CD14-positive monocyte (primary cell): ENCODE results near the gene SLC66A2. TPM values are rescaled to one million over a fixed set of nuclear protein-coding genes. Genes with fewer than 3 reads are reported as not detected.

ENCODE experiments used
- DNase-seq, 3 donors: peaks; one replicate each; pipeline ENCODE4 v3.0.0-alpha.2; 2011 to 2022
- H2AFZ ChIP-seq: 2 replicates; pipeline ENCODE4 v1.6.0; 2012; ENCODE audit warnings: mild to moderate bottlenecking, low read depth, low read length, inconsistent platforms; ENCODE audit not compliant: insufficient read depth, poor library complexity, severe bottlenecking
- H3K27ac ChIP-seq, 2 donors: 1 replicate in 1 of 2; 2 replicates in 1 of 2; pipeline ENCODE4 v1.5.1; 2012 to 2013; ENCODE audit warnings: low read length in 2 of 2, control low read depth in 1 of 2, inconsistent platforms in 1 of 2, low read depth in 1 of 2, mild to moderate bottlenecking in 1 of 2
- H3K27me3 ChIP-seq, 2 donors: one replicate each; pipeline versions ENCODE4 v1.6.0 to v1.6.1; 2011 to 2013; ENCODE audit warnings: low read length in 2 of 2; ENCODE audit not compliant: control insufficient read depth in 2 of 2, insufficient read depth in 2 of 2
- H3K36me3 ChIP-seq, 2 donors: replicated peaks in 1 of 2; 1 replicate in 1 of 2; 2 replicates in 1 of 2; pipeline versions ENCODE4 v1.5.1 to v1.6.1; 2012 to 2013; ENCODE audit warnings: low read length in 2 of 2, control low read depth in 1 of 2, inconsistent platforms in 1 of 2, mild to moderate bottlenecking in 1 of 2; ENCODE audit not compliant: insufficient read depth in 2 of 2, control insufficient read depth in 1 of 2
- H3K4me1 ChIP-seq, 2 donors: 1 replicate in 1 of 2; 2 replicates in 1 of 2; pipeline versions ENCODE4 v1.5.1 to v1.6.1; 2012 to 2013; ENCODE audit warnings: low read length in 2 of 2, control low read depth in 1 of 2, inconsistent platforms in 1 of 2, mild to moderate bottlenecking in 1 of 2, moderate library complexity in 1 of 2; ENCODE audit not compliant: insufficient read depth in 2 of 2, control insufficient read depth in 1 of 2
- H3K4me2 ChIP-seq: replicated peaks from 2 replicates; pipeline ENCODE3; 2012; ENCODE audit warnings: low read length, moderate library complexity, mild to moderate bottlenecking; ENCODE audit not compliant: poor library complexity, severe bottlenecking; ENCODE audit errors: extremely low read depth
- H3K4me3 ChIP-seq, 3 experiments: fragments of 200-600 bp in 1 of 3; sonication (generic) in 1 of 3; replicated peaks in 1 of 3; 1 replicate in 2 of 3; 2 replicates in 1 of 3; pipeline ENCODE4 v1.5.1; 2011 to 2013; ENCODE audit warnings: low read length in 3 of 3, mild to moderate bottlenecking in 3 of 3, control low read depth in 2 of 3, low read depth in 2 of 3, inconsistent platforms in 1 of 3, moderate library complexity in 1 of 3
- H3K79me2 ChIP-seq: 2 replicates; pipeline ENCODE4 v1.6.0; 2012; ENCODE audit warnings: mild to moderate bottlenecking, control low read depth, inconsistent platforms, low read length, moderate library complexity; ENCODE audit not compliant: insufficient read depth
- H3K9ac ChIP-seq: 2 replicates; pipeline ENCODE4 v1.6.0; 2017; ENCODE audit warnings: low read length, mild to moderate bottlenecking; ENCODE audit not compliant: insufficient read depth, poor library complexity, severe bottlenecking
- H3K9me3 ChIP-seq, 2 donors: replicated peaks in 1 of 2; 1 replicate in 1 of 2; 2 replicates in 1 of 2; pipeline versions ENCODE4 v1.5.1 to v1.6.1; 2012 to 2013; ENCODE audit warnings: low read length in 2 of 2, control low read depth in 1 of 2; ENCODE audit not compliant: control insufficient read depth in 1 of 2, insufficient read depth in 1 of 2
- H4K20me1 ChIP-seq: 2 replicates; pipeline ENCODE4 v1.6.0; 2012; ENCODE audit warnings: mild to moderate bottlenecking, low read length, control low read depth, moderate library complexity; ENCODE audit not compliant: insufficient read depth
- H3K27ac Mint-ChIP-seq, 7 donors: one replicate each; pipeline ENCODE4 v1.8.0; 2020; ENCODE audit warnings: mild to moderate bottlenecking in 7 of 7, mixed read lengths in 7 of 7, moderate library complexity in 6 of 7, inconsistent platforms in 2 of 7
- H3K27me3 Mint-ChIP-seq, 3 donors: one replicate each; pipeline ENCODE4 v1.8.0; 2021 to 2022; ENCODE audit warnings: low read depth in 3 of 3, mild to moderate bottlenecking in 3 of 3, mixed read lengths in 3 of 3, moderate library complexity in 3 of 3, inconsistent platforms in 1 of 3
- H3K36me3 Mint-ChIP-seq, 2 donors: one replicate each; pipeline ENCODE4 v1.8.0; 2020; ENCODE audit warnings: mixed read lengths in 2 of 2, inconsistent platforms in 1 of 2, mild to moderate bottlenecking in 1 of 2
- H3K4me1 Mint-ChIP-seq: one replicate; pipeline ENCODE4 v1.8.0; 2020; ENCODE audit warnings: mild to moderate bottlenecking, mixed read lengths
- H3K4me3 Mint-ChIP-seq, 2 donors: one replicate each; pipeline ENCODE4 v1.8.0; 2020; ENCODE audit warnings: mild to moderate bottlenecking in 2 of 2, mixed read lengths in 2 of 2, moderate library complexity in 1 of 2
- H3K9me3 Mint-ChIP-seq, 7 donors: one replicate each; pipeline ENCODE4 v1.8.0; 2020 to 2022; ENCODE audit warnings: mixed read lengths in 7 of 7, mild to moderate bottlenecking in 6 of 7, moderate library complexity in 6 of 7, inconsistent platforms in 2 of 7
- WGBS: methylation state at CpG from one replicate; pipeline ENCODE4 v1.1.5; 2013; ENCODE audit warnings: missing lambda C conversion rate; ENCODE audit not compliant: insufficient coverage; 5-methylcytosine and 5-hydroxymethylcytosine counted together
- intact Hi-C, 2 donors: fragments of 100-400 bp; cut with micrococcal nuclease; formaldehyde crosslinking; loops; one replicate each; pipeline versions ENCODE4 v1.15.0 to v1.15.1; 2023
- polyA plus RNA-seq, 3 donors: library from polyadenylated mRNA; depleted of rRNA in 1 of 3; unstranded in 2 of 3; stranded (reverse) in 1 of 3; fragments of 300-500 nt in 2 of 3; fragments of >200 nt in 1 of 3; fragmentation: Illumina TruSeq in 2 of 3; gene quantifications; 1 replicate in 2 of 3; 2 replicates in 1 of 3; pipeline ENCODE4 v1.2.3, GENCODE V29; 2012 to 2021
- TF ChIP-seq, protein P1 (sequence below): fragments of 200-600 bp; IDR thresholded peaks from one replicate; pipeline ENCODE4 v1.8.0; 2022; ENCODE audit warnings: antibody characterized with exemption, mild to moderate bottlenecking

SLC66A2 gene
- polyA plus RNA-seq, 3 donors, result 26.8 to 42.6 (median 33.8) TPM

DNA sequence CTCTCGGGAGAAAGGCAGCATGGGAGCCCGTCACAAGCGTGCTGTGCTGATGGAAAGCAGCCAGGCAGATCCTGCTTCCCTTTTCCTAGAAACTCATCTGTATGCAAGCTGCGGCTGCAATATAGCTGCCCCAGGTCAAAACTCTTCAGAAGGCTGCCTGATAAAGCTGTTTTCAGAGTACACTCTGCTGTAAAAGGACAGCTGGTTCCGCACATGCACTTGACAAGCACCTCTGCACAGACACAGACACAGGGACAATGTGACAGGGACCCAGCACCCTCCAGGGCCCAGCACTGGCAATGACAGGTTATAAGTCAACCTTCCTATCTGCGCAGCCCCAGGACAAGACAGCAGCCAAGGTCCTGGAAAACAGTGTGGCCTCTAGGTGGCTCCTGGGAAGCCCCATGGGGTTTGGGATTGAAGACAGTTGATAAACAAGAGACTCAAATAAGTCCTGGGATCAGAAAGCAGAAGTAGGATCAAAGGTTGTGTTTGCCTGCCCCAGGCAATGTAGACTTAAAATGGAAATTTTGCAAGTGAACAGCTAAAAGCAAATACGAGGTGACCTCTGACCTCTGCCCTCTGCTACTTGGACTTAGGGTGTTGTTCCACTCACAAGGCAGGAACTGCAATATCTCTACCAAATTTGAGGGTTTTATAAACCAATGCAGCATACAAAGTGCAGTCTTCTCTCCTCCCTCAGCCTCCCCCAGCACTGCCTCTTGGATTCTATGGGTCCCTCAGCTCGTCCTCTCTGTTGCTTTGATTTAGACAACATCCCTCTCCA, 16.9 kb downstream of the SLC66A2 start:
- peaks cover 55 to 99% of the 10 kb centered on the region in 2 donors for H3K36me3 ChIP-seq
- Mint-ChIP-seq H3K36me3 (peaks cover 88 to 97% of the 10 kb centered on the region in 2 donors), H3K27me3 (no peaks in the 10 kb centered on the region), H3K4me3 (no peak overlapping the region), H3K9me3 (peaks cover 64 to 89% (median 71%) of the 10 kb centered on the region in 7 donors), H3K27ac (no peak overlapping the region), H3K4me1 (peaks cover 6% of the 10 kb centered on the region)
- H3K27ac ChIP-seq, result no peak overlapping the region
- TF ChIP-seq, protein P1, sequence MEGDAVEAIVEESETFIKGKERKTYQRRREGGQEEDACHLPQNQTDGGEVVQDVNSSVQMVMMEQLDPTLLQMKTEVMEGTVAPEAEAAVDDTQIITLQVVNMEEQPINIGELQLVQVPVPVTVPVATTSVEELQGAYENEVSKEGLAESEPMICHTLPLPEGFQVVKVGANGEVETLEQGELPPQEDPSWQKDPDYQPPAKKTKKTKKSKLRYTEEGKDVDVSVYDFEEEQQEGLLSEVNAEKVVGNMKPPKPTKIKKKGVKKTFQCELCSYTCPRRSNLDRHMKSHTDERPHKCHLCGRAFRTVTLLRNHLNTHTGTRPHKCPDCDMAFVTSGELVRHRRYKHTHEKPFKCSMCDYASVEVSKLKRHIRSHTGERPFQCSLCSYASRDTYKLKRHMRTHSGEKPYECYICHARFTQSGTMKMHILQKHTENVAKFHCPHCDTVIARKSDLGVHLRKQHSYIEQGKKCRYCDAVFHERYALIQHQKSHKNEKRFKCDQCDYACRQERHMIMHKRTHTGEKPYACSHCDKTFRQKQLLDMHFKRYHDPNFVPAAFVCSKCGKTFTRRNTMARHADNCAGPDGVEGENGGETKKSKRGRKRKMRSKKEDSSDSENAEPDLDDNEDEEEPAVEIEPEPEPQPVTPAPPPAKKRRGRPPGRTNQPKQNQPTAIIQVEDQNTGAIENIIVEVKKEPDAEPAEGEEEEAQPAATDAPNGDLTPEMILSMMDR, result no peak
- no peak overlapping the region for H3K9ac ChIP-seq
- H3K79me2 ChIP-seq, result peaks cover 93% of the 10 kb centered on the region
- H3K4me2 ChIP-seq, result no peak overlapping the region
- WGBS, result 87% methylated on average over 7 of the region's 8 CpGs
- H2AFZ ChIP-seq, result no peak overlapping the region
- peaks cover 54 to 77% of the 10 kb centered on the region in 2 donors for H3K9me3 ChIP-seq
- DNase-seq, result no peak
- H3K4me1 ChIP-seq, result no peaks in the 10 kb centered on the region
- no peak overlapping the region for H3K4me3 ChIP-seq
- H3K27me3 ChIP-seq, result no peaks in the 10 kb centered on the region
- intact Hi-C loops, result no loop called here
- peaks cover 75% of the 10 kb centered on the region for H4K20me1 ChIP-seq

DNA sequence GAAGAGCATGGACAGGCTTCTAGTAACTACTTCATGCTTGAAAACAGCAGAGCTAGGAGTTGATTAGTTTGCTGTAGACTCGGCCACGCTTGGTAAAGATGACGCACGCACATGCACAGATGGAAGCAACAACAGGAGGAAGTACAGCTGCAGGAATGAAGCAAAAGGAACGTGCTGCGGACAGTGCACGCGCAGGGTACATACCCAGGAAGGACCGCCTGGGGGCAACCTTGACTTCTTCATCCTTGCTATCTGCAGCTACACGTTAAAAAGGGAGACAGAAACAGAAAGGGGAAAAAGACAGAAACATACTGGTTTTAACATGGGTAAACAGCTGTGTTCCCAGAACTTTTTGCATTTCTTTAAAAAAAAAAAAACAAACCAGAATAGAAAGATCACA, 17.7 kb downstream of the SLC66A2 start:
- no peak overlapping the region for H3K27ac ChIP-seq
- no peak overlapping the region for H3K4me3 ChIP-seq
- peaks cover 6% of the 10 kb centered on the region for H3K4me1 Mint-ChIP-seq
- DNase-seq, result no peak
- TF ChIP-seq, protein P1, result no peak
- 96% methylated on average over 8 of the region's 10 CpGs for WGBS
- no peaks in the 10 kb centered on the region for H3K4me1 ChIP-seq
- H2AFZ ChIP-seq, result no peak overlapping the region
- H3K9me3 ChIP-seq, result peaks cover 60 to 85% of the 10 kb centered on the region in 2 donors
- no peaks in the 10 kb centered on the region for H3K27me3 Mint-ChIP-seq
- intact Hi-C loops, result no loop called here
- H3K27ac Mint-ChIP-seq, result no peak overlapping the region
- H3K9ac ChIP-seq, result no peak overlapping the region
- H3K36me3 Mint-ChIP-seq, result peaks cover 88 to 97% of the 10 kb centered on the region in 2 donors
- H3K79me2 ChIP-seq, result peaks cover 93% of the 10 kb centered on the region
- H4K20me1 ChIP-seq, result peaks cover 75% of the 10 kb centered on the region
- H3K36me3 ChIP-seq, result peaks cover 55 to 99% of the 10 kb centered on the region in 2 donors
- peaks cover 71 to 90% (median 78%) of the 10 kb centered on the region in 7 donors for H3K9me3 Mint-ChIP-seq
- H3K4me2 ChIP-seq, result no peak overlapping the region
- no peaks in the 10 kb centered on the region for H3K27me3 ChIP-seq
- no peak overlapping the region for H3K4me3 Mint-ChIP-seq
